CD4-positive, alpha-beta T cell treated with Interleukin-6 at 100 ng/mL for 8 hours (primary cell): ENCODE data around the gene HSPA1B.
"Not testable (repeated sequence)": the region's sequence is repeated elsewhere in the genome, so short reads cannot be mapped to it uniquely, and the experiment has no call there.

ENCODE experiments used
- DNase-seq: peaks from one replicate; pipeline ENCODE4 v3.0.0-alpha.2; 2020; ENCODE audit warnings: mixed read lengths, low spot score

Gene HSPA1B

GRCh38 chr6:31827286-31828079 lies at the start of gene HSPA1B:
TSS of gene HSPA1B (plus strand) at chr6:31827738. CDS start at chr6:31827951, 213 bp downstream.
- peak; percentile 93 for DNase-seq

GRCh38 chr6:31778193-31778592 lies 49.3 kb upstream of the HSPA1B start:
- DNase-seq: no peak

DNA sequence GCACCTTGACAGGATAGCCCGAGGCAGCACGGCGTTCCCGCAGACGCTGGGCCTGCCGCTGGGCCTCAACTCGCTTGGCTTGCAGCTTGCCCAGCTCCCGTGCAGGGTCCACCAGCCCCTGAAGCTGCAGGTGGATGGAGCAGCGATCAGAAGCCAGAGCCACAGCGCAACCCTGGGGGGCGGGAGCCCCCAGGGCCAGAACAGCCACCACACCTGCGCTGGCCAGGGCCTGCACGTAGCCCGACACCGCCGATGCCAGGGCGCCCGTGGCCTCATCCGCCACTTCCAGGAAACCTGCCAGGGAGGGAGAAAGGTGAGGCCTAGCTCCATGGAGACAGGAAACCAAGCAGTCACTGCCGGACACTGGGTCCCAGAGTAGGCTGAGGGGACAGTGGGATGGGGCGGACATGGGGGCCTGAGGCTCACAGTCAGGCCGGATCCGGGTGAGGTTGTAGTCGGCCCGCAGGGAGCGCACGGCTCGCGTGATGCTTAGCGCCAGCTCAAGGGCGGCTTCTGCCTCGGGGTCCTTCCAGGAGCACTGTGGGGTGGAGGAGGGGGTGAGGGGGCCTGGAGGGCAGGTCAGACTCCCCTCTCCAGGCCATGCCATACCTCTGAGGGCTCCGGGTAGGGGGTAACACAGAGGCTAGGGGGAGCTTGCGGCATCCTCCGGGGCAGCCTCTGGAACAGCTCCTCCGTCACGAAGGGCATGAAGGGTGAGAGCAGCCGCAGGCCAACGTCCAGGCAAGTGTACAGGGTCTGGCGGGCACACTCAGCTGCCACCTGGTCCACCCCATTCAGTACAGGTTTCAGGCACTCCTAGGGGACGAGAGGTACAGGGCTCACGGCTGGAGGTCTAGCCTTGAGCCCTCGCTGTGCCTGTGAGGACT lies 48.3 kb upstream of the HSPA1B start:
- no peak for DNase-seq

DNA sequence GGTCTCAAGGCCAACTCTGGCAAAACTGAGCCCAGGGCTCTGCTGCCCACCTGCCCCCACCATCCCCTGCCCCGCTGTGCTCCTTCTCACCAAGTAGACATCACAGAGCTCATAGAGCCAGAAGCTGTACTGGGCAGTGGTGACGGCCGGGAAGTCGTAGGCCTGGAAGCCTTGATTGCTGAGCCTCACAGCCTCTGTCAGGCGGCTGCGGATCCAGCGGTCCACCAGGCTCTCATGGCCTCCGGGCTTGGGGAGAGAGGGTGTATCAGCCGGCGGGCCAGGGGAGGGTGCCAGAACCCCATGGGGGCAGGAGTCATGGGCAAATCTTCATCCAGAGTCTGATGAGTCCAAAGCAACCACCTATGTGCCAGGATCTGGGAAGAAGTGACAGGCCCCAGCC lies 47.6 kb upstream of the HSPA1B start:
- no peak for DNase-seq

GRCh38 chr6:31780507-31781243 lies 46.9 kb upstream of the HSPA1B start:
- DNase-seq: no peak

DNA sequence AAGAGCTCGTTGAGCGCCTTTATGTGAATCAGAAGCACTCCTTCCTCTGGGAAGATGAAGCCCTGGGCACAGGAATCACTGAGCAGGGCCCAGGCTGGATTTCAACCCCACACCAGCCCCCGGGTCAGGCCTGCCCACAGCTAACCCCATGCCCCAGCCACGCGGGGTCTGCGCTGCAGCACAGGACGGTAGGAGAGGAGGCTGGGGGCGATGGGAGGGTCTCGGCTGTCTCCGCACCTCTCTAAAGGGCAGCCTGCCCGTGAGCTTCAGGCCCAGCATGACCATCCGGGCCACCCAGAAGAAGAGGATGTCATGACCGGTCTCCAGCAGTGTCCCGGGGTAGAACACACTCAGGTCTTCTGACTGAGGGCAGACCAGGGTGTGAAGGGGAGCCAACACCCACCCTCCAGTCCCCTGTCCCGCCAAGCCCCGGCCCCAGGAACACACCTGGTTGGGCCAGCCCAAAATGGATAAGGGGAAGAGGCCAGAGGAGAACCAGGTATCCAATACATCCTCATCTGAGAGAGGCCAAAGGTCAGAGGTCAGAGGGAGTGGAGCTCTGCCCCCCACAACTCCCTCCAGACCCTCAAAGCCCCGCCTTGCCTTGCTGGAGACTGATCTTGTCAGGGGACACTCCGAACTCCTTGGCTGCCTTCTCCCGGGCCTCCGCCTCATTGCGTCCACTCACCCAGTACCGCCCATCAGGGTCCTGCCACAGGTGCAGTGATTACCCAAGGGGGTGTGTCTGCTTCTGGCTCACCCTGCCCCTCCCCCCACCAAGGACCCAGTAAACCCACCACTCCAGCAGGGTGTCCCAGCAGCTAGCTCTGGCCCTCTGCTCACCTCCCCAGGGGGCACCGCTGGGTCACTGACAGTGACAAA lies 46.1 kb upstream of the HSPA1B start:
- no peak for DNase-seq

DNA sequence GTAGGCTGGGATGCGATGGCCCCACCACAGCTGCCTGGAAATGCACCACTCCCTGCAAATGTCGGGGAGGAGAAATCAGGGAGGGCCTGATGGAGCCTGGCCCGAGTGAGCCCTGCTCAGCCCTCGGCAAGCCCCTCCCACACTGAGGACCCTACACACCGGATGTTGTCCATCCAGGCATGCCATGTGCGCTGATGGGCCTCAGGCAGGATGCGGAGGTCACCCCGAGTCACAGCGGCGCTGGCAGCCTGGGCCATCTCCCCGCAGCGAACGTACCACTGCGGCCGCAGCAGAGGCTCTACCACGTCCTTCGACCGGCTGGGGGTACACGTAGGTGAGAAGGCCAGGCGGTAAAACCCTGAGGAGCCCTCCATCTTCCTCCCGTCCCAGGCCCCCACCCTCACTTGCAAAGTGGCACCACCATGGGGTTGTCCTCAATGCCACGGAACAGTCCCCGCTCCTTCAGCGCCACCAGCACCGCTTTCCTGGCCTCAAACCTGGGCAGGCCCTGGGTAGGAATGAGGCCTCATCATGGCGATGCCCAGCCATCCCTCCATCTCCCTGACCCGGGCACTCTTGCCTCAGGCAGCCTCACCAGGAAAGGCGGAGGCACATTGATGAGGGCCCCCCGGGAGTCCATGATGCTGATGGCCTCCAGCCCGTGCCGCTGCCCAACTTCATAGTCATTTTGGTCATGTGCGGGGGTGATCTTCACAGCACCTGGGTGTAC lies 45.2 kb upstream of the HSPA1B start:
- DNase-seq: no peak

DNA sequence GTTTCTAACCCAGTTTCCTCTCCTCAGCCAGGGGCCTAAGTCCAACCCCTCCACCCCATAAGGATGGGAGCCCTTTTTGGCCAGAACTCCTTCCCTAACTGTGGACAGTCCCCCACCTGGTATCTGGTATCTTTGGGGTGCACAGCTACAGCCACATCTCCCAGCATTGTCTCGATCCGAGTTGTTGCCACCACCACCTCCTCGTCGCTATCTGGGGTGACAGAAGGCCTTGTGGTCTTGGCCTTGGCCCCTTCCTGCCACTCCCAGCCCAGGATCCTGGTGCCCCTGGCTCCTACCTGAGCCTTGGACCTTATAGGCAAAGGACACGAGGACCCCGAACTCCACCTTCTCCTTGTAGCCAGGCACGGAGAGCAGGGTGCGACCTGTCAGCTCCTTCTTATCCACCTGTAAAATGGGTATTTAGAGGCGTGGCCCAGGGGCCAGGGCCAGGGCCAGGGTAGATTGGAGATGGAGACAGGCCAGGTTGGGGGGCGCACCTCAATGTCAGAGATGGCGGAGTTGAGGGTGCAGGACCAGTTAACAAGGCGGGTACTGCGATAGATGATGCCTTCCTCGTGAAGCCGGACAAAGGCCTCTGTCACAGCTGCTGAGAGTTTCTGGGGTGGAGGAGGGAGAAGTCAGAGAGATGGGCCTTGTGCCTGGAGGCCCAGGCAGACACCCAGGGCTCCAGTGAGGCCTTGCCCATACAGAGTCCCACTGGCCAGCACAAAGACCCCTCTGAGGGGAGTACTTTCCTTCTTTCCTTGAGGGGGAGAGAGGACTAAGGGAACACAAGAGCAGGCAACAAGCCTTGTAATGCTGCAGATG lies 43.2 kb upstream of the HSPA1B start:
- DNase-seq: no peak

DNA sequence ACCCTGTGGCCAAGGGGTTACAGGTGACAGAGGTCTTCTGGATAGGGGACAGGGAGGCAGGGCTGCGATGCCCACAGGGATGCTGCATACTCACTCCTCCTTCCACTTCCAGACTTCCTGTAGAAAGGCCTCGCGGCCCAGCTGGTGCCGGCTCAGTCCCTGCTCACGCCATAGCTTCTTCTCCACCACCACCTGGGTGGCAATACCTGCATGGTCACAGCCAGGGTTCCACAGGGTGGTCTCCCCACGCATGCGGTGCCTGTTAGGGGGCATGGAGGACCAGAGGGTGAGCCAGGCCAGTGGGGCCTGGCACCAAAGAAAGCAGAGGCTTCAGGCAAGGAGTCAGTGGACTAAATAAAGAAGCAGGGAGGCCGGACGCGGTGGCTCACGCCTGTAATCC lies 42.1 kb upstream of the HSPA1B start:
- no peak for DNase-seq

GRCh38 chr6:31791324-31792089 lies 36.0 kb upstream of the HSPA1B start:
- no peak for DNase-seq

GRCh38 chr6:31792090-31792374 lies 35.5 kb upstream of the HSPA1B start:
- no peak for DNase-seq

GRCh38 chr6:31792761-31793171 lies 34.8 kb upstream of the HSPA1B start:
- DNase-seq: no peak

DNA sequence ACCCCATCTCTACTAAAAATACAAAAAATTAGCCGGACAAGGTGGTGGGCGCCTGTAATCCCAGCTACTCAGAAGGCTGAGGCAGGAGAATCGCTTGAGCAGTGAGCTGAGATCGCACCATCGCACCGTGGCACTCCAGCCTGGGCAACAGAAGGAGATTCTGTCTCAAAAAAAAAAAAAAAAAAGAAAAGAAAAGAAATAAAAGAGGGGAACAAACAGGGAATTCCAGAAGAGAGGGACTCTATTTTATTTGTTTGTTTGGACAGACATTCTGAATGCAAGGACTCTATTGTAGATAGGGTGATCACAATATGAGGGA lies 33.7 kb upstream of the HSPA1B start:
- not testable (repeated sequence) for DNase-seq

DNA sequence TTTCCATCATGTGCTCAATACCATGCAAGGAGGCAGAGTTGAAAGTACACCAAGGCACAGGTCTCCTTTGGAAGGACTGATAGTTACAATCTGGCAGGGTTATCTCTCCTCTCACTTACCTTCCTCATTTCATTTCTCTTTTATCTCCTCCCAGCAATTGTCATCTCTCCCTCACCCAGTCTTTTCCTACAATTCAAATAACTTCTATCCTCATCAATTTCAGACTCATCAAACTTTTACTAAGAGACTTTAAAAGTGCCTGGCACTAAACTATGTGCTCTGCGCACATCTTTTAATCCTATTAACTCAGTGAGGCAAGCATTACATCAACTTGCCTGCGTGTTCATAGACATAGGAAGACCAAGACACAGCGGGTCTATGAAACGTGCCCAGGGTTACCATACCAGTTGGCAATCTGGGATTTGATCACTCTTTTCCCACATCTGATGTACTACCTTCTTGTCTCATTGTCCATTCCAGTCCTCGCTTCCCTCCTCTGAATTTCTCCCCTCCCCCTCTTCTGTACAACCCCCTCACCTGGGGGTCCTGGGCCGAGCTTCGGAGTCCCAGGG lies 33.2 kb upstream of the HSPA1B start:
- DNase-seq: no peak

DNA sequence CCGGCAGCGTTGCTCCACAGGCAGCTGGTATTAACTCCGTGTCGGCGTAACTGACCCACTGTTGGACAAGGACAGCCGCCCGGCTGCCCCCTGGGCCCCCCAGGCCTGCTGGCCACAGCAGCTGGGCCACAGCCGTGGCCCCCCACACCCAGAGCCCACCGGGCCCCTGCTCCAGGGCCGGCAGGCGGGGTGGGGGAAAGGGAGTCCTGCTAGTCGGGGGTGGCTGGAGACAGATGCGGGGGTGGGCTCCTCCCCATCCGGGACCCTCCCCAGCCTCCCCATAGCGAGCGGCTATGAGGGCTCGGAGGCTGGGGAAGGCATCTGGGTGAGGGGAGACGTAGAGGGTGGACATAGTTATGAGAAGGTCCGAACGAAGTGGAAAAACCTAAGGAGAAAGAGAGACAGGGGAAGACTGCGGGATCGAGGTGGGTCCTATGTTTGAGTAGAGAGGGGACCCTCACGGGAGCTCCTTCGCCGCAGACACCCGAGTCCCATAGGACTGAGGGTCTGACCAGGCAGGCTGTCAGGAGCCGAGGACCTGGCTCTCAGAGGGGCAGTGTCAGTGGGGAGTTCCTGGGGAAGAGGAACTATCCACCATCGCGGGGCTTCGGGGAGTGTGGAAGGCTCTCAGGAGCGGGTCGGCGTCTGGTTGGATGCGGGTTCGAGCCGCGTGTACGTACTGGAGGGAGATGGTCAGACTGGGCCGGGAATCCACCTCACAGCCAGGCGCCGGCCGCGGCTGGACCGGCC lies 32.5 kb upstream of the HSPA1B start:
- DNase-seq: no peak

GRCh38 chr6:31795616-31796298 lies 31.8 kb upstream of the HSPA1B start, which contains the start of gene VARS1:
TSS of gene VARS1 (minus strand) at chr6:31795752. CDS start at chr6:31795217, 535 bp downstream.
- DNase-seq: peak; percentile 81

DNA sequence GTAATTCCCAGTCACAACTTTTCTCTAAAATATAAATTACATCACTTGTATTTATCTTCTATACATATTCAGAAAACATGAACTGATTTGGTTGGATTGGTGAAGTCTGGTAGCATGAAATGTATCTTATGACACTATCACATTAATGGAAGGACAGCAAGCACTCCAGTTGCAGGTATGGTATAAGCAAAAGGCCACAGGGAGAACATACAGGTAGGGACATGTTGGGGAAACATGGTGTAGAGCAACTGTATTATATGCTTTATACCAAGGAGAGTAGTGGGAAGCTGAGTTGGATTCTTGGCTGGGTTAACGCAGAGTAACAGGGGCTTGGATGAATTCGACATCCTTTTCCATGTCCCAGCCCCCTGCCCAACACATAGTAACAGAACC lies 30.5 kb upstream of the HSPA1B start:
- no peak for DNase-seq

GRCh38 chr6:31797588-31797987 lies 29.9 kb upstream of the HSPA1B start:
- peak; percentile 65 for DNase-seq
